Astrocyte of the cerebellum (primary cell): ENCODE data around the gene SLCO2A1.

ENCODE experiments used
- DNase-seq: peaks from one replicate; pipeline ENCODE4 v3.0.0-alpha.2; 2011; ENCODE audit warnings: low read depth
- H3K4me3 ChIP-seq: 2 replicates; pipeline ENCODE4 v1.5.1; 2011; ENCODE audit warnings: mild to moderate bottlenecking, low read depth, low read length, moderate library complexity
- CTCF ChIP-seq: IDR thresholded peaks from 2 replicates; pipeline ENCODE4 v1.5.1; 2012; ENCODE audit warnings: low read length, low read depth, moderate library complexity, mild to moderate bottlenecking; ENCODE audit errors: missing control alignments
- in situ Hi-C: cut with HindIII; loops from 2 replicates; pipeline ENCODE4 v1.10.0; 2017; ENCODE audit warnings: low sequenced_read_pairs

SLCO2A1 gene

DNA sequence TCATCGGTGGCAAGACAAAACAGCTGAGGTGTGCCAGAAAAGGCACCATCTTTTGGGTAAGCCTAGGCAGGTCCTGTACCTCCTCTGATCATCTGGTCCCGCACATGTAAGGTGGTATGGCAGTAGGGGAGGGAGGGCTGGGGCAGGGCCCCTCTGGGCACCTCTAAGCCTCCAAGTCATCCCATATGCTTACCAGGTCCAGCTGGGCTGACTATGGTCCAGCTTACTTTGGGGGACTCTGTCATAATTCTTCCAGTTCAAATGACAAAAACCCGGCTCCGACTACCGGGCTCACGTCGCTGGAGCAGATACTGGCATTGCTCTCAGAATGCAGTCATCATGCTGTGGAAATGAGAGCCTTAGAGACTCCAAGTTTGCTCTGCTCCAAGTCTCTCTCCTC lies 132.2 kb downstream of the SLCO2A1 start:
- DNase-seq = no peak
- in situ Hi-C loops = no loop called here
- no peak overlapping the region for H3K4me3 ChIP-seq
- TF ChIP-seq CTCF = no peak

- in situ Hi-C loops = no loop called here
- peak overlapping the region; percentile 74 for H3K4me3 ChIP-seq
- TF ChIP-seq CTCF = no peak
- DNase-seq = no peak
Observed at GRCh38 chr3:133896002-133896761, 133.5 kb downstream of the SLCO2A1 start.

DNA sequence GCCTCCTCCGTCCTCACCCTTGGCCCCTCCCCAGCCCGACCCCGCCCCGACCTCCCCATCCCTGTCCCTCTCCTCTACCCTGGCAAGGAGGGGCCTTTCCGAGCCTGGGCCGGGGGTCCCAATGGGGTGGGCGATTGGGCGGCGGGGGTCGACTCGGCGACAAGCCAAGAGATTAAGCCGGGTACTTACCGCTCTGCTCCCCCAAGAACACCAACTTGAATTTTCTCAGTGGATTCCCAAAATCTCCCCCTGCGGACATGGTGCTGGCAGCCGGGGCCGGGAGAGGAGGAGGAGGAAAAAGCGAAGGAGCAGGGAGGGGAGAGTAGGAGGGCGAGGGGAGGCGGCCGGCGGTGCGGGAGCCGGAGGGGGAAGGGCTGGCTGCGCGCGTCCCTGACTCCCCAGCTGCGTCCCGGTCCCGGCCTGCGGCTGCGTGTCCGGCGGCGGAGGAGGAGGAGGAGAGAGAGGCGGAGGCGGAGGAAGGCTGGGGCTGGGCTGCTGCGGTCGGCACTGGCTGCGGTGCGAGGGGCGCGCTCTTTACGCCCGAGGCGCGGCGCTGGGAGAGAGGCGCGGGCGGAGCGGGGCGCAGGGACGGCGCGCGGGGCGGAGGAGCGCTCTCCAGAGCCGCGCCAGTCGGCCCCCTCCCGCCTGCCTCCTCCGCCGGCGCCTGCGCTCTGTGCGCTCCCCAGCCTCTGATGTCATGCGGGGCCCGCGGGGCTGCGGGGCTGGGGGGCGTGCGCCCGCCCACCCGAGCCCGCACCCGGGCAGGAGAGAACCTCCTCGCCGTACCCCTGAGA lies 134.3 kb downstream of the SLCO2A1 start, which contains the start of gene RAB6B:
Gene RAB6B (minus strand): TSS at position 675 of the 794 bp plus-strand sequence. CDS start 416 bp downstream, at position 259.
- H3K4me3 ChIP-seq = peak within 1 kb of the TSS; percentile 74
- TF ChIP-seq CTCF = no peak
- in situ Hi-C loops = no loop called here
- DNase-seq = no peak

DNA sequence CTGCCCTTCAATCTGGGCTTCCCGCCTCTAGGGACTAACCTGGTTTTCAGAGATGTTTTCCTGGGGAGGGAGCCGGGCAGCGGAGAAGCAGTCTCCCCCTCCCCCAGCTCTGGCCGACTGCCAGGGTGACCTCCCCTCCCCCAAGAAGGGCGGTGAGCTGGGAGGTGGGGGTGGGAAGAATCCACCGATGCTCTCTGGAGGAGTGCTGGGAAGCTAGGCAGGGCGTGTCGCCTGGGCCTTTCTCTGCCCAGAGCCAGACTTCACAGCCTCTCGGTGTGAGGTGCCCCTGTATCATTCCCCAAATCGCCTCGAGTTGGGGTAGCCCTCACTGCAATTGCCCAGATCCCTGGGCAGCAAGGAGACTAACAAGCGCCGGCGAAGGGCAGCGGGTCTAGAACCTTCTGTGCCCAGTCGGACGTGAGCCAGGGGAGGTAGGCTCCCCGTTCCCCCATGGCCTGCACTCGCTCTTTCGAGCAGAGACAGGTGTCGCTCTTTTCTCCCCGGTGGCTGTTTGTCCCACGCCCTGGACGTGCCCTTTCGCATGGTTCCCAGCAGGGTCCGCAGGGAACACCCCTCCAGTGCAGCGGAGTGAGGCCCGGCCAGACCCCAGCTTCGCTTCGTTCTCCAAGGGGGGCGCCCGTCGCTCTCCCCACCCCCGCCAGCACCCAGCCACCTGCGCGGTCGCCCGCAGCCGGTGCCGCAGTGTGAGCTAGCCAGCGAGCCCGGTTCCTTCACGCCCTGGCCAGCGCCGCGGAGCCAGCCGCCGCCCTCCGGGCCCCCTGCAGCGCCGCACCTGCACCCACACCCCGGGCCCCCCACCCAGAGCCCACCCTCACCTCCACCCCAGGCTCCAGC lies 135.1 kb downstream of the SLCO2A1 start:
- no peak for TF ChIP-seq CTCF
- H3K4me3 ChIP-seq = peak overlapping the region; percentile 74
- in situ Hi-C loops = no loop called here

DNA sequence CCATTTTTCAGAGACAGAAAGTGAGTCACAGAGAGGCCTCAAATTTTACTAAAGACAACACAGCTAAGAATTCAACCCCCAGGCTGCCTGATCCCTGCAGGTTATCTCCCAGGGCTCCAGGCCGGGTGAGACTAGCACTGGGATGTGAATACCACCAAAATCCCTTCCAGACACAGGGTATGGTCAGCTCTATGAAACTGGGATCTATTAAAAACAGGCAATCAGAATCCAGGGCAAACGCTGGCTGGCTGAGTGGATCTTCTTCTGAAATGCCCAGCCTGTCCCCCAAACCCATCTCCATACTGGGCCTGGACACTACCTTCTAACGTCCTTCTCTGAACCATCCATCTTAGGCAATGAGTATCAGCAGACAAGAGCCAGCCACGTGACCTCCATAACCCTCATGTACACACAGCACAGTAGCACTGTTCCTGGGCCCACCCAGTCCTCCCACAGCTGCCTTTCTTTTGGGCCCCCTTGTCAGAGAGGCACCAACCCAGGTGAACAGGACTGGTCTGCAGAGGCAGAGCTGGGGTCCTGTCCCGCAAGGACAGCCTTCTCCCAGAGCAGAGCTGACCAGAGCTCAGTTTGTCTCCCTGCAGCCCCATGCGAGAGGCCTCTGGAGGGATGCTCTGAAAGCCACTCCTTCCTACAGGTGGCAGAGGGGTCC lies 135.9 kb downstream of the SLCO2A1 start:
- in situ Hi-C loops = no loop called here
- no peak for TF ChIP-seq CTCF
- DNase-seq = no peak
- H3K4me3 ChIP-seq = no peak overlapping the region

More for the DNA sequence above, 135.1 kb downstream of the SLCO2A1 start:
- no peak for DNase-seq
